ENCODE measurements around the gene HIF3A. TPM values are rescaled to one million over a fixed set of nuclear protein-coding genes. Genes with fewer than 3 reads are reported as not detected.
A peak's percentile ranks its signal among the peaks of the same experiment; 100 is the strongest.

The HIF3A gene
- total RNA-seq (2021; ENCODE audit: unreplicated experiment) (0.98 TPM), Bru-seq, nascent RNA (percentile 8 among the genes with signal in this experiment), BruChase-seq, experiment 1, labeled RNA remaining after a 6-hour chase (percentile 12 among the genes with signal in this experiment), BruChase-seq, experiment 2, labeled RNA remaining after a 2-hour chase (percentile 13 among the genes with signal in this experiment)
- 0.19 and 0.27 TPM in 2 replicates for polyA plus RNA-seq (2012)
- long read RNA-seq, result 0 reads

- ChIA-PET CTCF (no interaction called here), POLR2A (no interaction called here), RAD21 (ENCODE audit: low non-redundant PET in 1 of 2, low total read pairs in 2 of 2, uncharacterized antibody in 2 of 2, unreplicated experiment in 2 of 2) (no interaction called here)
- no peak within 1 kb of the TSS for H3K27ac ChIP-seq (ENCODE audit: low read depth, low read length)
- no peak within 1 kb of the TSS for H3K9ac ChIP-seq (ENCODE audit: low read length)
- 0 out of 2 replicates have a peak, but pooled peaks cover 4% of the 10 kb centered on the region for H3K27me3 ChIP-seq (ENCODE audit: insufficient read depth, low read length)
- BruUV-seq (replicated peaks), result no TSS peak
- TF ChIP-seq POLR2AphosphoS5 (IDR thresholded peaks at IDR 0.05; ENCODE audit: low read depth, low read length) (no peak), ZFX (IDR thresholded peaks at IDR 0.05) (no peak)
- no peaks in the 10 kb centered on the region for H4K20me1 ChIP-seq (ENCODE audit: insufficient read depth)
- H2AFZ ChIP-seq (ENCODE audit: low read depth, low read length, poor library complexity, severe bottlenecking), result no peak within 1 kb of the TSS
- H3K9me2 ChIP-seq (ENCODE audit: insufficient read depth), result no peaks in the 10 kb centered on the region
- H3K79me2 ChIP-seq (ENCODE audit: insufficient read depth, low read length), result no peaks in the 10 kb centered on the region
- intact Hi-C loops (cut with micrococcal nuclease), result no loop called here
- H3K9me3 ChIP-seq (ENCODE audit: control insufficient read depth in 1 of 2, insufficient read depth in 1 of 2, low read depth in 1 of 2, low read length in 2 of 2), result no peaks in the 10 kb centered on the region
- peaks cover 20% of the 10 kb centered on the region in 2 experiments for H3K4me1 ChIP-seq (ENCODE audit: control insufficient read depth in 1 of 2, insufficient read depth in 2 of 2, low read length in 2 of 2)
- no peak within 1 kb of the TSS for H3K4me2 ChIP-seq (ENCODE audit: low read length)
- DNase-seq (ENCODE audit: low read depth, low spot score) (no peak), ATAC-seq (no peak)
- no peak within 1 kb of the TSS for H3K4me3 ChIP-seq (replicated peaks in 1 of 2; ENCODE audit: low read depth in 1 of 2, low read length in 2 of 2)
- H3K36me3 ChIP-seq (ENCODE audit: control insufficient read depth in 1 of 2, insufficient read depth in 2 of 2, low read length in 2 of 2), result no peaks in the 10 kb centered on the region
Measured at GRCh38 chr19:46296722-46297461, at the start of gene HIF3A. HIF3A (plus strand) TSS chr19:46297042; CDS start chr19:46297077, 35 bp downstream.

DNA sequence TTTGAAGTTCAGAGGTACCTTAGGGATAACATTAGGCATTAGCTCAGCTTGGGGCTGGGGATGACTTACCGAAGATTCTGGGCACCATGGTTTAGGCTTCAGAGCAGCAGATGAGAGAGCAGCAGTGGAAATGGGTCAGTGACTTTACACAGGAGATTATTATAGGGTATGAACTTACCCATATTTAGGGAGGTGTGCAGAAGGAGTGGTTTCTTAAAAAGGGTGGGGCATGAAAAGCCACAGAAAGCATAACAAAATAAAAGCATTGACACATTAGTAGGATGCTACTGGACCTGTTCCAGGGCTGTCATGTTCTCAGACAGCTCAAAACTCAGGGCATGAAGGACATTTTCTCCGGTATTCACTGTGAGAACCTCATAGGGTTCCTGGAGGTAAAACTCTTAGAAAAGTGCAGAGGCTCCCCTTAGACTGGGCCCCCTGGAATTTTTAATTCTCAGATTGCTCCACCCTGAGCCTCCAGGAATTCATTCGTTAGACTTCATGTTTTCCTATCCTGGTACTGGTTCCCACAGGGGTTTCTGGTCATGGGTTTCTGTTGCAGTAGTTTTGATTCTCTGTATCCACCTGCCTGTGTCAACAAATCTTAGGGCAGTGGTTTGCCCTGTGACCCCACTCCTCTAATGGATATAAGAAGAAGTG is 46.6 kb upstream of the HIF3A start:
- ChIA-PET POLR2A (no interaction called here), CTCF (no interaction called here), RAD21 (ENCODE audit: low non-redundant PET in 1 of 2, low total read pairs in 2 of 2, uncharacterized antibody in 2 of 2, unreplicated experiment in 2 of 2) (no interaction called here)
- H3K9me2 ChIP-seq (ENCODE audit: insufficient read depth), result no peaks in the 10 kb centered on the region
- peaks cover 71% of the 10 kb centered on the region for H3K27me3 ChIP-seq (ENCODE audit: insufficient read depth, low read length)
- no peak for TF ChIP-seq SIN3A (IDR thresholded peaks at IDR 0.05; ENCODE audit: low read depth)
- no peak for TF ChIP-seq ZNF274 (IDR thresholded peaks at IDR 0.05; ENCODE audit: low read depth, low read length)
- H4K20me1 ChIP-seq (ENCODE audit: insufficient read depth), result no peaks in the 10 kb centered on the region
- H3K36me3 ChIP-seq (ENCODE audit: control insufficient read depth in 1 of 2, insufficient read depth in 2 of 2, low read length in 2 of 2), result no peaks in the 10 kb centered on the region
- ATAC-seq (no peak), DNase-seq (ENCODE audit: low read depth, low spot score) (no peak)
- no peak overlapping the region for H2AFZ ChIP-seq (ENCODE audit: low read depth, low read length, poor library complexity, severe bottlenecking)
- no peak overlapping the region for H3K4me3 ChIP-seq (replicated peaks in 1 of 2; ENCODE audit: low read depth in 1 of 2, low read length in 2 of 2)
- no peaks in the 10 kb centered on the region for H3K79me2 ChIP-seq (ENCODE audit: insufficient read depth, low read length)
- no TSS peak for BruUV-seq (replicated peaks)
- no peaks in the 10 kb centered on the region for H3K9me3 ChIP-seq (ENCODE audit: control insufficient read depth in 1 of 2, insufficient read depth in 1 of 2, low read depth in 1 of 2, low read length in 2 of 2)
- H3K9ac ChIP-seq (ENCODE audit: low read length), result no peak overlapping the region
- H3K27ac ChIP-seq (ENCODE audit: low read depth, low read length), result no peak overlapping the region
- intact Hi-C loops (cut with micrococcal nuclease), result no loop called here
- no peaks in the 10 kb centered on the region for H3K4me1 ChIP-seq (ENCODE audit: control insufficient read depth in 1 of 2, insufficient read depth in 2 of 2, low read length in 2 of 2)
- no peak overlapping the region for H3K4me2 ChIP-seq (ENCODE audit: low read length)

All from HCT116 (cell line).